ENCODE results near the gene SUGP2. TPM values are rescaled to one million over a fixed set of nuclear protein-coding genes. Genes with fewer than 3 reads are reported as not detected.

Gene SUGP2
- total RNA-seq, 3 donors from 2014 or later (not counting 1 experiment from before 2014, with no cell fraction given), result 220 to 237 (median 236) TPM

- H3K27ac Mint-ChIP-seq, result no peak overlapping the region
- ATAC-seq (no peak), DNase-seq (no peak)
- peaks cover 9% of the 10 kb centered on the region for H3K36me3 Mint-ChIP-seq
- no peak overlapping the region for H3K4me3 Mint-ChIP-seq
- H3K27ac ChIP-seq (ENCODE audit: low read length), result no peak overlapping the region
- H3K27me3 Mint-ChIP-seq (ENCODE audit: low read depth in 2 of 2), result peaks cover 5 to 11% of the 10 kb centered on the region in 2 donors
- WGBS (ENCODE audit: insufficient coverage), result 95% methylated on average over 10 of the region's 10 CpGs
- peaks cover 25% of the 10 kb centered on the region for H3K36me3 ChIP-seq (ENCODE audit: control insufficient read depth, insufficient read depth, low read length)
- no peaks in the 10 kb centered on the region for H3K9me3 ChIP-seq (ENCODE audit: control insufficient read depth, insufficient read depth, low read length)
- no peak for TF ChIP-seq CTCF (IDR thresholded peaks at IDR 0.05)
- peaks cover 5% of the 10 kb centered on the region for H3K27me3 ChIP-seq (ENCODE audit: control insufficient read depth, insufficient read depth, low read length)
- peaks cover 14% of the 10 kb centered on the region for H3K4me1 ChIP-seq (ENCODE audit: control insufficient read depth, insufficient read depth, low read length)
- H3K9me3 Mint-ChIP-seq, result no peaks in the 10 kb centered on the region
- no peaks in the 10 kb centered on the region for H3K4me1 Mint-ChIP-seq
- intact Hi-C loops (cut with micrococcal nuclease), result no loop called here
- H3K4me3 ChIP-seq (ENCODE audit: low read length), result no peak overlapping the region
These were observed 44.0 kb downstream of the SUGP2 start for GRCh38 chr19:18989316-18989715.

GRCh38 chr19:18987456-18987855, 45.9 kb downstream of the SUGP2 start:
- no peak for TF ChIP-seq CTCF (IDR thresholded peaks at IDR 0.05)
- ATAC-seq (no peak), DNase-seq (no peak)
- Mint-ChIP-seq H3K9me3 (no peaks in the 10 kb centered on the region), H3K36me3 (no peaks in the 10 kb centered on the region), H3K27ac (no peak overlapping the region), H3K27me3 (ENCODE audit: low read depth in 2 of 2) (peaks cover 11 to 14% of the 10 kb centered on the region in 2 donors), H3K4me1 (no peaks in the 10 kb centered on the region), H3K4me3 (no peak overlapping the region)
- peaks cover 14% of the 10 kb centered on the region for H3K4me1 ChIP-seq (ENCODE audit: control insufficient read depth, insufficient read depth, low read length)
- intact Hi-C loops (cut with micrococcal nuclease), result no loop called here
- H3K4me3 ChIP-seq (ENCODE audit: low read length), result no peak overlapping the region
- 56% methylated on average over 2 of the region's 4 CpGs for WGBS (ENCODE audit: insufficient coverage)
- no peak overlapping the region for H3K27ac ChIP-seq (ENCODE audit: low read length)
- no peaks in the 10 kb centered on the region for H3K9me3 ChIP-seq (ENCODE audit: control insufficient read depth, insufficient read depth, low read length)
- H3K27me3 ChIP-seq (ENCODE audit: control insufficient read depth, insufficient read depth, low read length), result peaks cover 5% of the 10 kb centered on the region
- H3K36me3 ChIP-seq (ENCODE audit: control insufficient read depth, insufficient read depth, low read length), result peaks cover 7% of the 10 kb centered on the region

GRCh38 chr19:18985257-18985656, 48.1 kb downstream of the SUGP2 start:
- peaks cover 11 to 14% of the 10 kb centered on the region in 2 donors for H3K27me3 Mint-ChIP-seq (ENCODE audit: low read depth in 2 of 2)
- H3K4me3 Mint-ChIP-seq, result no peak overlapping the region
- peaks cover 14% of the 10 kb centered on the region for H3K4me1 ChIP-seq (ENCODE audit: control insufficient read depth, insufficient read depth, low read length)
- no peak for TF ChIP-seq CTCF (IDR thresholded peaks at IDR 0.05)
- H3K9me3 ChIP-seq (ENCODE audit: control insufficient read depth, insufficient read depth, low read length), result no peaks in the 10 kb centered on the region
- no peak overlapping the region for H3K27ac ChIP-seq (ENCODE audit: low read length)
- DNase-seq (no peak), ATAC-seq (no peak)
- H3K4me3 ChIP-seq (ENCODE audit: low read length), result no peak overlapping the region
- no peaks in the 10 kb centered on the region for H3K9me3 Mint-ChIP-seq
- H3K36me3 Mint-ChIP-seq, result no peaks in the 10 kb centered on the region
- intact Hi-C loops (cut with micrococcal nuclease), result no loop called here
- peaks cover 5% of the 10 kb centered on the region for H3K27me3 ChIP-seq (ENCODE audit: control insufficient read depth, insufficient read depth, low read length)
- H3K36me3 ChIP-seq (ENCODE audit: control insufficient read depth, insufficient read depth, low read length), result no peaks in the 10 kb centered on the region
- WGBS (ENCODE audit: insufficient coverage), result 8% methylated on average over 7 of the region's 7 CpGs
- no peaks in the 10 kb centered on the region for H3K4me1 Mint-ChIP-seq
- no peak overlapping the region for H3K27ac Mint-ChIP-seq

- 90% methylated on average over 3 of the region's 3 CpGs for WGBS (ENCODE audit: insufficient coverage)
- intact Hi-C loops (cut with micrococcal nuclease), result no loop called here
- H3K4me1 Mint-ChIP-seq, result no peaks in the 10 kb centered on the region
- DNase-seq (no peak), ATAC-seq (no peak)
- H3K4me1 ChIP-seq (ENCODE audit: control insufficient read depth, insufficient read depth, low read length), result peaks cover 14% of the 10 kb centered on the region
- no peaks in the 10 kb centered on the region for H3K36me3 ChIP-seq (ENCODE audit: control insufficient read depth, insufficient read depth, low read length)
- H3K9me3 ChIP-seq (ENCODE audit: control insufficient read depth, insufficient read depth, low read length), result no peaks in the 10 kb centered on the region
- H3K4me3 ChIP-seq (ENCODE audit: low read length), result no peak overlapping the region
- peaks cover 11 to 14% of the 10 kb centered on the region in 2 donors for H3K27me3 Mint-ChIP-seq (ENCODE audit: low read depth in 2 of 2)
- peaks cover 5% of the 10 kb centered on the region for H3K27me3 ChIP-seq (ENCODE audit: control insufficient read depth, insufficient read depth, low read length)
- H3K4me3 Mint-ChIP-seq, result no peak overlapping the region
- no peaks in the 10 kb centered on the region for H3K36me3 Mint-ChIP-seq
- TF ChIP-seq CTCF (IDR thresholded peaks at IDR 0.05), result no peak
- no peaks in the 10 kb centered on the region for H3K9me3 Mint-ChIP-seq
- no peak overlapping the region for H3K27ac Mint-ChIP-seq
- H3K27ac ChIP-seq (ENCODE audit: low read length), result no peak overlapping the region
These were observed 49.1 kb downstream of the SUGP2 start for GRCh38 chr19:18984251-18984650.

Data from natural killer cell (primary cell).